IPS-18c (cell line): ENCODE measurements around the gene PPP1R18.
"Not testable (repeated sequence)": the region's sequence is repeated elsewhere in the genome, so short reads cannot be mapped to it uniquely, and the experiment has no call there.

Experiments
- H3K4me3 ChIP-seq: 2 replicates; pipeline ENCODE4 v1.7.0; 2013; ENCODE audit warnings: low read depth, mild to moderate bottlenecking, low read length, moderate library complexity; ENCODE audit not compliant: insufficient read depth
- H3K9me3 ChIP-seq: one replicate; pipeline ENCODE4 v1.6.1; 2013; ENCODE audit warnings: mild to moderate bottlenecking, low read length, moderate library complexity; ENCODE audit not compliant: control insufficient read depth, insufficient read depth

Gene PPP1R18, protein sequence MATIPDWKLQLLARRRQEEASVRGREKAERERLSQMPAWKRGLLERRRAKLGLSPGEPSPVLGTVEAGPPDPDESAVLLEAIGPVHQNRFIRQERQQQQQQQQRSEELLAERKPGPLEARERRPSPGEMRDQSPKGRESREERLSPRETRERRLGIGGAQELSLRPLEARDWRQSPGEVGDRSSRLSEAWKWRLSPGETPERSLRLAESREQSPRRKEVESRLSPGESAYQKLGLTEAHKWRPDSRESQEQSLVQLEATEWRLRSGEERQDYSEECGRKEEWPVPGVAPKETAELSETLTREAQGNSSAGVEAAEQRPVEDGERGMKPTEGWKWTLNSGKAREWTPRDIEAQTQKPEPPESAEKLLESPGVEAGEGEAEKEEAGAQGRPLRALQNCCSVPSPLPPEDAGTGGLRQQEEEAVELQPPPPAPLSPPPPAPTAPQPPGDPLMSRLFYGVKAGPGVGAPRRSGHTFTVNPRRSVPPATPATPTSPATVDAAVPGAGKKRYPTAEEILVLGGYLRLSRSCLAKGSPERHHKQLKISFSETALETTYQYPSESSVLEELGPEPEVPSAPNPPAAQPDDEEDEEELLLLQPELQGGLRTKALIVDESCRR

DNA sequence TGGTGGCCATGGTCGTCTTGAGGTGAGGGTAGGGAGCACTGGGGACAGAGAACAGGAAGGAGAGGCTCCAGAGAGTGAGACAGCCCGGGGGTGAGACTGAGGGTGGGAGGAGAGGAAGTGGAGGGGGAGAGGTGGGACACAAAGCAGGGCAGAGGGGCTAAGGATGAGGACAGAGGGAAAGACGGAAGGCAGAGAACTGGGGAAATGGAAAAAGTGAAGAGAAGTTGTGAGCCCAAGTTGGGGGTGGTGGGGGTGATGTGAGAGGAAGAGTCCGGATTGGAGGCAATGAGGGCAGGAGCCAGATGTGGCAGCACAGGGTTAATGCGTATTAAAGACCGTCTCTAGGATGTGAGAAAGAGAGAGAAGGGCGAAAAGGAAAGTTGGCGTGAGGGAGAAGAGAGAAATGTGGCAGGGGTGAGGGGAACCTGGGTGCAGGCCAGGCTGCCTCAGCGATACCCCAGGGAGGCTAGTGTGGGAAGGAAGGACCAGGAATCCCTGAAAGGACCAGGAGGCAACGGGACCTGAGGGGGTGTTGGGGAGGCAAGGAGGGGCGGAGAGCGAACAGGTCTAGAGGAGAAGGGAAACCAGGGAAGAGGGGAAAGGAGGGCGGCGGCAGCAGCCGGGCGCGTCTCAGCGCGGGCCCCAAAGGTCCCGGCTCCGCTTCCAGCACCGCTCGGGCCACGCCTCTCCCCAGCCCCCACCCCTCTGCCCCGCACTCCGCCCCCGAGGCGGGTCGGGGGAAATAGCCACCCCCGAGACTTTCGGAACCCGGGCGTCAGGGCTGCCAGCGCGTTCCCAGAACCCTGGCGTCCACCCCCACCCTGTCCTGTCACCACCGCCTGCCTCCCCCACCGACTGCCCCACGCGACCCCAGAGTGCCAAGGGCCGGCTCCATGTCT lies at the start of gene PPP1R18:
TSS of gene PPP1R18 (minus strand) at position 637 of the 899 bp plus-strand sequence. CDS start at position 10, 627 bp downstream.
- H3K4me3 ChIP-seq = peak within 1 kb of the TSS; percentile 86
- peaks cover 2% of the 10 kb centered on the region for H3K9me3 ChIP-seq

DNA sequence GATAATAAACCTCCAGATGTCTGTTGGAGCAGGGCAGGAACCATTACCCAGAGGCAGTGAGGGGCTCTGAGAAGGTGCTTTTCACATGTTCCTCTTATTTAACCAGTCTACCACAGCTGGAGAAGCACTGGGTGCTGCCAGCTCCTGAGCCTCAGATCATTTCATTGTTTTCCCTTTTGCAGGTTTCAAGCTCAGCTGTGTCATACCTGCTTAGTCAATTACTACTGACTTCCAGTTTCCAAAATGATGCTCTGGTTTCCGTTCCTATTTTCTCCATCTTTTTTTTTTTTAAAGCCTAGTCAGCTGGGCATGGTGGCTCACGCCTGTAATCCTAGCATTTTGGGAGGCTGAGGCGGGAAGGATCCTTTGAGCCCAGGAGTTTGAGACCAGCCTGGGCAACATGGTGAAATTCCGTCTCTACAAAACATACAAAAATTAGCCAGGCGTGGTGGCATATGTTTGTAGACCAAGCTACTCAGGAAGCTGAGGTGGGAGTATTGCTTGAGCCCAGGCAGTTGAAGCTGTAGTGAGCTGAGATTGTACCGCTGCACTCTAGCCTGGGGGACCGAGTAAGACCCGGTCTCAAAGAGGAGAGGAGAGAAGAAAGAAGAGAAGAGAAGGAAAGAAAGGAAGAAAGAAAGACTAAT lies 49.3 kb upstream of the PPP1R18 start:
- no peak overlapping the region for H3K4me3 ChIP-seq
- peaks cover 2% of the 10 kb centered on the region for H3K9me3 ChIP-seq

DNA sequence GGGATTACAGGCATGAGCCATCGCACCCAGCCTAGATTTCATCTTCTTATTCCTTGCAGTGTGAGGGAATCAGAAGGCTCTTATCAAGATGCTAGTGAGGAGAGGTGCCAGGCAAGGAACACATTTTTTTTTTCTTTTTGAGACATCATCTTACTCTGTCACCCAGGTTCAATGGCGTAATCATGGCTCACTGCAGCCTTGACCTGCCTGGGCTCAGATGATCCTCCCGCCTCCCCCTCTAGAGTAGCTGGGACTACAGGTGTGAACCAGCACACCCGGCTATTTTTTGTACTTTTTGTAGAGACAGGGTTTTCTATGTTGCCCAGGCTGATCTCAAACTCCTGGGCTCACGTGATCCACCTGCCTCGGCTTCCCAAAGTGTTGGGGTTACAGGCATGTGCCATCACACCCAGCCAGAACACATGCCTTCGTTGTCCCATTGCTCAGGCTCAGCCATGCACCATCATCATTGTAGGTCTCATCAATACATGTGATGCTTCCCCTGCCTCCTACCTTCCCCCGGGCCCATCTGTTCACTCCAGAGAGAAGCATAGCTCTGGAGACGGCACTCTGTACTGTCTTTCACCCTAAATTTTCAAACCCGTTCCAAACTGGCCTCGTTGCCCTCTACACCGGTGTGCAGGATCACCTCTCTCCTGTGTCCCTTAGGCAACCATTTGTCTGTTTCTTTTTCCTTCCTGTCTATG lies 45.9 kb upstream of the PPP1R18 start:
- H3K4me3 ChIP-seq = no peak overlapping the region
- H3K9me3 ChIP-seq = peaks cover 2% of the 10 kb centered on the region

DNA sequence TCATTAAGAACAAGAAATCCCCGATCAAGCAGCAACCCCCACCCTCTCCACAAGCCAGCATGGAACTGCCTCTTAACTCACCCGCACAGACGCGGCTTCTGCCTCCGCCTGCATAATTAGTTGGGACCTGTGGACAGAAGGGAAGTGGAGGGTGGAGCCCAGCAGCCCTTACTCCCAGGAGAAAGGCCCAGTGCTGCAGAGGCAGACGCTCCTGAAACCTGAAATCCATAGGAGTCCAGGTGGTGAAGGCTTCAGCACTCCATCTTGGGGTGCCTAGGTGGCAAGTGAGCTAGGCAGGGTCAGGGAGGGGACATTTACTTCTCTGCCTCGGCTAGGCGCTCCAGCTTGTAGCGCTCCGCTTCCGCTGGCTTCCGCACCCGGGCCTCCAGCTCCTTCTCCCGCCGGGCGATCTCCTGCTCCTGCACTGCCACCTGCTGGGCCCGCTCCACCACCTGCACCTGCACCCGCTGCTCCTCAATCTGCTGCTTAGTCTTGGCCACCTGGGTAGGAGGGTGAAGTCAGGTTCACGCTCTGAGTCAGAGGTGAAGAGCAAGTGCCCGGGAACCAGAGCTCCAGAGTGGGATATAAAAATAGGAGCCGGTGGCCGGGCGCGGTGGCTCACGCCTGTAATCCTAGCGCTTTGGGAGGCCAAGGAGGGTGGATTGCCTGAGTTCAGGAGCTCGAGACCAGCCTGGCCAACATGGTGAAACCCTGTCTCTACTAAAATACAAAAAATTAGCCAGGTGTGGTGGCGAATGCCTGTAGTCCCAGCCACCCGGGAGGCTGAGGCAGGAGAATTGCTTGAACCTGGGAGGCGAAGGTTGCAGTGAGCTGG lies 44.4 kb upstream of the PPP1R18 start:
- peaks cover 2% of the 10 kb centered on the region for H3K9me3 ChIP-seq
- no peak overlapping the region for H3K4me3 ChIP-seq

DNA sequence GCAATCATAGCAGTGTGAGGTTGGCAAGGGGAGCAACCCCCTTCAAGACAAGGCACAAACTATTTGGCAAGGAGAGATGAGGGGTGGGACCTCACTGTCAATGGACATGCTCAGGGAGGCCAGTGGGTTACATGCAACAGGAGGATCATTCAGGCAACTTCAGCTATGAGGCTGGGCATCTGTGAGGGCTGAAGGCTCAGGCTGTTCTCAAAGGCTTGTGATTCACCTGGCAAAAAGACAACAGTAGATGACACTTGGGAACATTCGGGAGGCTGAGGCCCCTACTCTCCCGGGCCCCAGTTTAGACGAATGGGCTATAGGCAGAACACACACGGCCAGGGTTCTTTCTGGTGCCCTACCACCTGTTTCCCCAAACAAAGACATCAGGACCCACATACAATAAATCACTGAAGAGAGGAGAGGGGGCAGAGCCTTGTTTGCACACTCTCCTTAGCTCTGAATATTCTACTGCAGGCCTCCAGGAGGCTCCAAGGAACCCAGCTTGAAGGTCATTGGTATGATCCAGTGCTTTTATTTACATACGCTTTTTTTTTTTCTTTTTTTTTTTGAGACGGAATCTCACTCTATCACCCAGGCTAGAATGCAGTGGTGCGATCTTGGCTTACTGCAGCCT lies 41.6 kb upstream of the PPP1R18 start:
- Histone ChIP-seq H3K9me3 (no peaks in the 10 kb centered on the region), H3K4me3 (no peak overlapping the region)

DNA sequence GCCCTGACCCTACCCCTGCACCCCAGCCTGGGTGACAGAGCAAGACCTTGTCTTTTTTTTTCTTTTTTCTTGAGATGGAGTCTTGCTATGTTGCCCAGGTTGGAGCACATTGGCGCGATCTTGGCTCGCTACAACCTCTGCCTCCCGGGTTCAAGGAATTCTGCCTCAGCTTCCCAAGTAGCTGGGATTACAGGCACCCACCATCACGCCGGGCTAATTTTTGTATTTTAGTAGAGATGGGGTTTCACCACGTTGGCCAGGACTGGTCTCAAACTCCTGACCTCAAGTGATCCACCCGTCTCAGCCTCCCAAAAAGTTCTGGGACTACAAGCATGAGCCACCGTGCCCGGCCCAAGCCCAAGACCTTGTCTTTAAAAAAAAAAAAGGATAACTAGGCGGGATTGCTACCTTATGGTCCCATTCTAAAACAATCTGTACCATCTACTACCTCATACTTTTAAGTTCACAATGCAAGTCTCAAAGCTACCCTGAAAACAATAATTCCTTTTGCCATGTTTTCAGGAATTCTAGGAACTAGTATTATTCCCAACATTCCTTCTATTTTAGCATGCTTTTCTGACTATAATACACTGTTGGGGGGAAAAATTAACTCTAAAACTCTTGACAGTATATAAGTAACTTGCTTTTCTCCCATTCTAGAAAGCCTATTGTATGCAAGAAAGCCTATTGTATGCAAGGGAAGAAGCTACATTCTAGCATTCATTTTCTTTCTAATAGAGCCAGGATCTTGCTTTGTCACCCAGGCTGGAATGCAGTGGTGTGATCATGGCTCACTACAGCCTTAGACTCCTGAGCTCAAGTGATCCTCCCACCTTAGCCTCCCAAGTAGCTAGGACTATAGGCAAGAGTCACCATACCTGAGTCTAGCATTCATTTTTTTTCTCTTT lies 40.3 kb upstream of the PPP1R18 start:
- H3K9me3 ChIP-seq = no peaks in the 10 kb centered on the region
- H3K4me3 ChIP-seq = no peak overlapping the region

DNA sequence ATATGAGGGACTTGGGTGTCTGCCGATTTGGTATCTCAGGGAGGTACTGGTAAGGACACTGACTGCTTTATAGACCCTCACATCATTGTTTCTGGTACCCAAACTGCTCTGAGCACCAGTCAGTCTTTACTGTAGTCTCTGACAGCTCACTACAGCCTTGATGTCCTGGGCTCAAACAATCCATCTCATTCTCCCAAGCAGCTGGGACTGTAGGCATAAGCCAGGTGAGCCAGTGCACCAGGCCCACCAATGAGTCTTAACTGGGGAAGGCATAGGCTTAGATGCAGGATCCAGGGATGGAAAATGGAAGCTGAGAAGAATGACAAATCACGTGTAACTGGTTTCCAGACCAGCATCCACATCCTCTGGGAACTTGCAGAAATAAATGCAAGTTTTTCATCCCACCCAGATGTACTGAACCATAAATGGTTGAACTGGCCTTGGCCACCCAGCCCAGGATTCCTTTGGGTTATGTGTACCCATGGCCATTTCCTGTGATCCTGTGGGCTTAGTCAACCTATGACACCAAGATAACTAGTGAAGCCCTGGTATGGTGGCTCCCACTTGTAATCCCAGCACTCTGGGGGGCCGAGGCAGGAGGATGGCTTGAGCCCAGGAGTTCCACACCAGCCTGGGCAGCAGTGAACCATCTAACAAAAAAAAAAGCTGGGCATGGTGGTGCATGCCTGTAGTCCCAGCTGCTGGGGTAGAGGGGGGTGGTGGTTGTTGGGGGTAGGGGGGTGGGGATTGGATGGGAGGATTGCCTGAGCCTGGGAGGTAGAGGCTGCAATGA lies 39.5 kb upstream of the PPP1R18 start:
- no peak overlapping the region for H3K4me3 ChIP-seq
- no peaks in the 10 kb centered on the region for H3K9me3 ChIP-seq

DNA sequence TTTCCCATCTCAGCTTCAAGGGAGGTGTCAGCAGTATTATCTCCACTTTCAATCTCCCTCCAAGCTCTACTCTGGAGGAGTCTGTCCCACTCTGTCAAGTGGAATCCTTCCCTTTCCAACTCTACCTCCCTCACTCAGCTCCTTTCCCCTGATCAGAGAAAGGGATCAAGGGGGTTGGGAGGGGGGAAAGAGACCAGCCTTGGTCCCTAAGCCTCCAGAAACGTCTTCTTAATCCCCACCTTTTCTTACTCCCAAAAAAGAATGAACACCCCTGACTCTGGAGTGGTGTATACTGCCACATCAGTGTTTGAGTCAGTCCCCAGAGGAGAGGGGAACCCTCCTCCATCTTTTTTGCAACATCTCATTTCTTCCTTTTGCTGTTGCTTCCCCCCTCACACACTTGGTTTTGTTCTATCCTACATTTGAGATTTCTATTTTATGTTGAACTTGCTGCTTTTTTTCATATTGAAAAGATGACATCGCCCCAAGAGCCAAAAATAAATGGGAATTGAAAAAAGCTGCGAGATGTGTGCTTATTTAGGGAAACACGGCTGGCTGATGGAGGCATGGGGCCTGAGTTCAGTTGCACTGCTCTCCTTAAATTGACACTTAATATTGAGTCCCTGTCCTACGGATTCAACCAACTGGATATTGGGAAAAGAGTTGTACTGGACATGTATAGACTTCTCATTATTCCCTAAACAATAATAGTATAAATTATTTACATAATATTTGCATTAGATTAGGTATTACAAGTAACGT lies 38.6 kb upstream of the PPP1R18 start:
- no peaks in the 10 kb centered on the region for H3K9me3 ChIP-seq
- no peak overlapping the region for H3K4me3 ChIP-seq

DNA sequence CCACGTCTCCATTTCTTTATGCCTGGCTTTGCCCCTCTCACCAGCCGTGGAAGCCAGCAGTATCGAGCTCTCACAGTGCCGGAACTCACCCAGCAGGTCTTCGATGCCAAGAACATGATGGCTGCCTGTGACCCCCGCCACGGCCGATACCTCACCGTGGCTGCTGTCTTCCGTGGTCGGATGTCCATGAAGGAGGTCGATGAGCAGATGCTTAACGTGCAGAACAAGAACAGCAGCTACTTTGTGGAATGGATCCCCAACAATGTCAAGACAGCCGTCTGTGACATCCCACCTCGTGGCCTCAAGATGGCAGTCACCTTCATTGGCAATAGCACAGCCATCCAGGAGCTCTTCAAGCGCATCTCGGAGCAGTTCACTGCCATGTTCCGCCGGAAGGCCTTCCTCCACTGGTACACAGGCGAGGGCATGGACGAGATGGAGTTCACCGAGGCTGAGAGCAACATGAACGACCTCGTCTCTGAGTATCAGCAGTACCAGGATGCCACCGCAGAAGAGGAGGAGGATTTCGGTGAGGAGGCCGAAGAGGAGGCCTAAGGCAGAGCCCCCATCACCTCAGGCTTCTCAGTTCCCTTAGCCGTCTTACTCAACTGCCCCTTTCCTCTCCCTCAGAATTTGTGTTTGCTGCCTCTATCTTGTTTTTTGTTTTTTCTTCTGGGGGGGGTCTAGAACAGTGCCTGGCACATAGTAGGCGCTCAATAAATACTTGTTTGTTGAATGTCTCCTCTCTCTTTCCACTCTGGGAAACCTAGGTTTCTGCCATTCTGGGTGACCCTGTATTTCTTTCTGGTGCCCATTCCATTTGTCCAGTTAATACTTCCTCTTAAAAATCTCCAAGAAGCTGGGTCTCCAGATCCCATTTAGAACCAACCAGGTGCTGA lies 37.6 kb upstream of the PPP1R18 start:
- H3K9me3 ChIP-seq, H3K4me3 ChIP-seq: not testable (repeated sequence)

DNA sequence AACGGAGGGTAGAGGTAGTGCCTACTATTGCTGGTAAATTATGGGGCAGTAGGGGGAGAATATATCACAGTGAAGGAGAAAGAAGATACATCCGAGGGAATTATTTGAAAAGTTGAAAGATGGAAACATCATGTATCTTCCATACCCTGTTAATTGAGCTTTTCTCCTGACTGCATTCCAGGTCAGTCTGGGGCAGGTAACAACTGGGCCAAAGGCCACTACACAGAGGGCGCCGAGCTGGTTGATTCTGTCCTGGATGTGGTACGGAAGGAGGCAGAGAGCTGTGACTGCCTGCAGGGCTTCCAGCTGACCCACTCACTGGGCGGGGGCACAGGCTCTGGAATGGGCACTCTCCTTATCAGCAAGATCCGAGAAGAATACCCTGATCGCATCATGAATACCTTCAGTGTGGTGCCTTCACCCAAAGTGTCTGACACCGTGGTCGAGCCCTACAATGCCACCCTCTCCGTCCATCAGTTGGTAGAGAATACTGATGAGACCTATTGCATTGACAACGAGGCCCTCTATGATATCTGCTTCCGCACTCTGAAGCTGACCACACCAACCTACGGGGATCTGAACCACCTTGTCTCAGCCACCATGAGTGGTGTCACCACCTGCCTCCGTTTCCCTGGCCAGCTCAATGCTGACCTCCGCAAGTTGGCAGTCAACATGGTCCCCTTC lies 36.9 kb upstream of the PPP1R18 start:
- 0 out of 2 replicates have a peak overlapping the region, but pooled peaks have one; percentile 93 for H3K4me3 ChIP-seq
- H3K9me3 ChIP-seq = not testable (repeated sequence)

DNA sequence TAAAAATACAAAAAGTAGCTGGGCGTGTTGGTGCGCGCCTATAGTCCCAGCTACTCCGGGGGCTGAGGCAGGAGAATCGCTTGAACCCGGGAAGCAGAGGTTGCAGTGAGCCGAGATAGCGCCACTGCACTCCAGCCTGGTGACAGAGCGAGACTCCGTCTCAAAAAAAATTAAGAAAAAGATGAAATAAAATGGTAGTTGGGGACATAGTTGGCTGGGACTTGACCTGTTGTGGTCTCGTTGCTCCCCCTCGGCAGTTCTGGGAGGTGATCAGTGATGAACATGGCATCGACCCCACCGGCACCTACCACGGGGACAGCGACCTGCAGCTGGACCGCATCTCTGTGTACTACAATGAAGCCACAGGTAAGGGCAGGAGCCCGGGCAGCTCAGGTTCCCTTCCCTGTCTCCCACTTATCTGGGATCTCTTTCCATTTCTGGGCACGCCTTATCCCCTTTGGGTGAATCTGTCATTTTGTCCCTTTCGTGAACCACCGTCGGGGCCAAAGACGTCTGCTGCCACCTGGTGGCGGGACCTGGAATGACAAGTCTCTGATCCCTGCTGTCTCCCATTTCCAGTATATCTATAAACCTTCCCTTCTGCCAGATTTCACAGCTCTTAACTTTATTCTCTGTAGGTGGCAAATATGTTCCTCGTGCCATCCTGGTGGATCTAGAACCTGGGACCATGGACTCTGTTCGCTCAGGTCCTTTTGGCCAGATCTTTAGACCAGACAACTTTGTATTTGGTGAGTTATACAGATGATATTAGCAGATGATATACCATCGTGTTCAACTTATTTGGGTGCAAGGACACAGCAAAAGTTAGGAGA lies 36.1 kb upstream of the PPP1R18 start:
- H3K9me3 ChIP-seq = no peaks in the 10 kb centered on the region
- H3K4me3 ChIP-seq = peak overlapping the region; percentile 93

DNA sequence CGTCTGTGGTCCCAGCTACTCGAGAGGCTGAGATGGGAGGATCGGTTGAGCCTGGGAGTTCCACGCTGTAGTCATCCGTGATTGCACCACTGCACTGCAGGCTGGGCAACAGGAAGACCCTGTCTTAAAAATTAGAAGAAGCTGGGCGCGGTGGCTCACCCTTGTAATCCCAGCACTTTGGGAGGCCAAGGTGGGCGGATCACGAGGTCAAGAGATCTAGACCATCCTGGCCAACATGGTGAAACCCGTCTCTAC lies 35.5 kb upstream of the PPP1R18 start:
- H3K9me3 ChIP-seq = not testable (repeated sequence)
- peak overlapping the region; percentile 93 for H3K4me3 ChIP-seq
